H1 (cell line): ENCODE results near the gene SUSD1. TPM values are rescaled to one million over a fixed set of nuclear protein-coding genes. Genes with fewer than 3 reads are reported as not detected.

Experiments used
- CTCF ChIA-PET: fragments of 300-600 bp; sonication (Branson Sonifier 250); formaldehyde crosslinking; loops from one replicate; lab custom pipeline; 2021; ENCODE audit not compliant: partially characterized antibody; lab: Charles Lee
- POLR2A ChIA-PET: fragments of 300-600 bp; sonication (Branson Sonifier 250); formaldehyde crosslinking; loops from one replicate; lab custom pipeline; 2021; ENCODE audit warnings: inconsistent platforms; ENCODE audit not compliant: partially characterized antibody; lab: Charles Lee
- DNase-seq, 2 experiments: peaks; one replicate each; pipeline versions ENCODE4 v3.0.0 to v3.0.0-alpha.2; 2010 to 2022; ENCODE audit warnings: low spot score in 2 of 2, low read depth in 1 of 2, mixed read lengths in 1 of 2
- FAIRE-seq: peaks from 2 replicates; lab custom pipeline; 2011; peaks lifted over from hg19 to GRCh38; lab: Jason Lieb, UNC
- H2AFZ ChIP-seq: 2 replicates; pipeline ENCODE4 v1.8.1; 2012; ENCODE audit warnings: low read length, inconsistent platforms
- H2AK5ac ChIP-seq: 2 replicates; pipeline ENCODE4 v1.6.1; 2013; ENCODE audit warnings: low read depth, low read length
- H2BK120ac ChIP-seq: replicated peaks from 2 replicates; pipeline ENCODE3; 2013; ENCODE audit warnings: low read depth, low read length, inconsistent platforms
- H2BK12ac ChIP-seq: 2 replicates; pipeline ENCODE4 v1.6.1; 2013; ENCODE audit warnings: low read depth, low read length
- H2BK15ac ChIP-seq: 2 replicates; pipeline ENCODE4 v1.6.1; 2013; ENCODE audit warnings: low read length
- H2BK20ac ChIP-seq: 2 replicates; pipeline ENCODE4 v1.6.1; 2013; ENCODE audit warnings: low read length
- H2BK5ac ChIP-seq: 2 replicates; pipeline ENCODE4 v1.6.1; 2013; ENCODE audit warnings: low read depth, low read length
- H3K14ac ChIP-seq: 2 replicates; pipeline ENCODE4 v1.6.1; 2013; ENCODE audit warnings: inconsistent platforms; ENCODE audit not compliant: insufficient read length
- H3K18ac ChIP-seq: 2 replicates; pipeline ENCODE4 v1.6.1; 2013; ENCODE audit warnings: low read length; ENCODE audit errors: extremely low read depth
- H3K23ac ChIP-seq: 2 replicates; pipeline ENCODE4 v1.6.1; 2013; ENCODE audit warnings: inconsistent platforms; ENCODE audit not compliant: insufficient read length
- H3K23me2 ChIP-seq: 2 replicates; pipeline ENCODE4 v1.6.1; 2013; ENCODE audit warnings: low read depth, low read length
- H3K27ac ChIP-seq: 2 replicates; pipeline ENCODE4 v1.6.1; 2011; ENCODE audit warnings: low read depth, low read length, inconsistent platforms
- H3K27me3 ChIP-seq, 4 experiments: replicated peaks in 1 of 4; 1 replicate in 1 of 4; 2 replicates in 3 of 4; pipeline versions ENCODE4 v1.6.1 to v1.8.1; 2011 to 2013; ENCODE audit warnings: low read length in 3 of 4, mild to moderate bottlenecking in 3 of 4, inconsistent platforms in 2 of 4, mixed read lengths in 2 of 4, moderate library complexity in 1 of 4; ENCODE audit not compliant: control insufficient read depth in 3 of 4, insufficient read depth in 3 of 4; ENCODE audit errors: extremely low read depth in 1 of 4
- H3K36me3 ChIP-seq, 4 experiments: 2 replicates each; pipeline versions ENCODE4 v1.6.1 to v1.8.1; 2011 to 2013; ENCODE audit warnings: mild to moderate bottlenecking in 4 of 4, low read length in 3 of 4, moderate library complexity in 2 of 4, control low read depth in 1 of 4, inconsistent platforms in 1 of 4; ENCODE audit not compliant: insufficient read depth in 4 of 4, control insufficient read depth in 2 of 4
- H3K4ac ChIP-seq: replicated peaks from 2 replicates; pipeline ENCODE3; 2013; ENCODE audit warnings: low read length, low read depth, mixed read lengths, inconsistent platforms; ENCODE audit not compliant: insufficient read length
- H3K4me1 ChIP-seq, 4 experiments: replicated peaks in 1 of 4; 1 replicate in 1 of 4; 2 replicates in 3 of 4; pipeline versions ENCODE4 v1.6.1 to v1.8.1; 2011 to 2013; ENCODE audit warnings: low read length in 3 of 4, inconsistent platforms in 2 of 4, mixed read lengths in 1 of 4; ENCODE audit not compliant: insufficient read depth in 4 of 4, control insufficient read depth in 3 of 4
- H3K4me2 ChIP-seq, 2 experiments: 2 replicates each; pipeline versions ENCODE4 v1.6.1 to v1.8.1; 2011 to 2013; ENCODE audit warnings: low read depth in 2 of 2, low read length in 2 of 2, control low read depth in 1 of 2, inconsistent platforms in 1 of 2, mild to moderate bottlenecking in 1 of 2; ENCODE audit not compliant: insufficient read depth in 1 of 2
- H3K4me3 ChIP-seq, 4 experiments: fragments of 200-600, 300-600 bp in 1 of 4; sonication (generic), shearing (Covaris generic), sonication (Bioruptor Twin) in 1 of 4; 2 replicates each; pipeline versions ENCODE4 v1.5.1 to v1.8.1; 2011 to 2016; ENCODE audit warnings: low read length in 4 of 4, low read depth in 3 of 4, control low read depth in 2 of 4, inconsistent platforms in 2 of 4, mild to moderate bottlenecking in 2 of 4, mixed read lengths in 1 of 4, moderate library complexity in 1 of 4; ENCODE audit not compliant: insufficient read depth in 2 of 4; ENCODE audit errors: extremely low read depth in 1 of 4
- H3K56ac ChIP-seq: replicated peaks from 2 replicates; pipeline ENCODE3; 2013; ENCODE audit warnings: low read depth, mild to moderate bottlenecking, mixed read lengths, low read length, inconsistent platforms; ENCODE audit not compliant: insufficient read length
- H3K79me1 ChIP-seq: 2 replicates; pipeline ENCODE4 v1.6.1; 2013; ENCODE audit warnings: low read depth, low read length, control low read depth
- H3K79me2 ChIP-seq, 2 experiments: 2 replicates each; pipeline versions ENCODE4 v1.6.1 to v1.8.1; 2012 to 2013; ENCODE audit warnings: low read length in 2 of 2, mild to moderate bottlenecking in 2 of 2, inconsistent platforms in 1 of 2; ENCODE audit not compliant: insufficient read depth in 2 of 2, control insufficient read depth in 1 of 2
- H3K9ac ChIP-seq, 4 experiments: replicated peaks in 1 of 4; 1 replicate in 1 of 4; 2 replicates in 3 of 4; pipeline versions ENCODE4 v1.6.1 to v1.8.1; 2011 to 2013; ENCODE audit warnings: low read depth in 3 of 4, low read length in 3 of 4, control low read depth in 2 of 4, mild to moderate bottlenecking in 2 of 4, moderate library complexity in 2 of 4, inconsistent platforms in 1 of 4; ENCODE audit errors: extremely low read depth in 1 of 4
- H3K9me3 ChIP-seq, 2 experiments: 2 replicates each; pipeline versions ENCODE4 v1.6.1 to v1.8.1; 2012 to 2013; ENCODE audit warnings: mild to moderate bottlenecking in 2 of 2, moderate library complexity in 2 of 2, control low read depth in 1 of 2, inconsistent platforms in 1 of 2, low read depth in 1 of 2, low read length in 1 of 2, mixed read lengths in 1 of 2; ENCODE audit not compliant: insufficient read depth in 2 of 2
- H4K20me1 ChIP-seq, 2 experiments: replicated peaks in 1 of 2; 2 replicates each; pipeline versions ENCODE3 to v1.8.1; 2011 to 2013; ENCODE audit warnings: inconsistent platforms in 2 of 2, low read length in 2 of 2, mild to moderate bottlenecking in 1 of 2; ENCODE audit not compliant: insufficient read depth in 2 of 2, control insufficient read depth in 1 of 2
- H4K5ac ChIP-seq: 2 replicates; pipeline ENCODE4 v1.6.1; 2013; ENCODE audit warnings: low read length, low read depth, mixed read lengths, inconsistent platforms; ENCODE audit not compliant: insufficient read length
- H4K8ac ChIP-seq: 2 replicates; pipeline ENCODE4 v1.8.0; 2013; ENCODE audit warnings: mild to moderate bottlenecking, moderate library complexity, low read length, inconsistent platforms; ENCODE audit not compliant: insufficient read depth; ENCODE audit errors: extremely low read depth
- H4K91ac ChIP-seq: replicated peaks from 2 replicates; pipeline ENCODE3; 2013; ENCODE audit warnings: low read length, mixed read lengths, inconsistent platforms; ENCODE audit not compliant: insufficient read length
- CBX8 ChIP-seq: fragments of 300-800, 300-1000 bp; sonication (generic); IDR thresholded peaks from 2 replicates; pipeline ENCODE4 v1.7.1; 2016; ENCODE audit warnings: low read depth, low read length, borderline replicate concordance
- EZH2 ChIP-seq: fragments of 200-600 bp; sonication (generic); IDR thresholded peaks from 2 replicates; pipeline ENCODE4 v1.7.1; 2012; ENCODE audit warnings: low read depth, mild to moderate bottlenecking, moderate library complexity, low read length, inconsistent platforms; ENCODE audit not compliant: severe bottlenecking
- HDAC2 ChIP-seq, 2 experiments: fragments of 300-600 bp in 1 of 2; sonication (generic) in 1 of 2; IDR thresholded peaks; 2 replicates each; pipeline ENCODE4 v1.6.1; 2011 to 2012; ENCODE audit warnings: low read depth in 2 of 2, low read length in 2 of 2, mild to moderate bottlenecking in 2 of 2, moderate library complexity in 2 of 2, borderline replicate concordance in 1 of 2, inconsistent platforms in 1 of 2
- SIX5 ChIP-seq: IDR thresholded peaks from 2 replicates; pipeline ENCODE4 v1.6.1; 2011; ENCODE audit warnings: mild to moderate bottlenecking, low read depth, low read length
- SP1 ChIP-seq: IDR thresholded peaks from 2 replicates; pipeline ENCODE4 v1.6.1; 2011; ENCODE audit warnings: low read depth, low read length
- TAF1 ChIP-seq: IDR thresholded peaks from 2 replicates; pipeline ENCODE4 v1.6.1; 2011; ENCODE audit warnings: mild to moderate bottlenecking, low read depth, low read length
- TAF7 ChIP-seq: optimal IDR thresholded peaks from 2 replicates; pipeline ENCODE3; 2011; ENCODE audit warnings: low read depth, mild to moderate bottlenecking, inconsistent platforms, low read length, moderate library complexity, borderline replicate concordance
- WGBS, 2 experiments: shearing (Covaris generic) in 1 of 2; methylation state at CpG; one replicate each; pipeline versions ENCODE4 v1.1.6 to v1.1.7; 2013 to 2015; ENCODE audit warnings: low lambda C conversion rate in 2 of 2, mixed read lengths in 2 of 2, inconsistent platforms in 1 of 2, low coverage in 1 of 2, missing lambda C conversion rate in 1 of 2; ENCODE audit not compliant: insufficient replicate concordance in 2 of 2, insufficient coverage in 1 of 2, insufficient read length in 1 of 2; ENCODE audit errors: extremely low coverage in 1 of 2, missing lambda C conversion rate in 1 of 2; 5-methylcytosine and 5-hydroxymethylcytosine counted together
- polyA plus RNA-seq, 7 experiments: library from polyadenylated mRNA; depleted of rRNA in 3 of 7; stranded (reverse) in 5 of 7; unstranded in 2 of 7; fragments of >200 nt in 5 of 7; fragments of 200-250 nt in 2 of 7; gene quantifications; 1 replicate in 5 of 7; 2 replicates in 1 of 7; 4 replicates in 1 of 7; pipeline versions ENCODE4 v1.2.1 to v1.2.3, GENCODE V29; 2011 to 2013; ENCODE audit warnings: missing spikeins in 2 of 7, mixed read lengths in 2 of 7
- total RNA-seq: library from RNA; stranded (reverse); fragmentation: NEBNext Ultra II Directional; extraction: Animal tissue kit (Norgen Biotek cat#: 25700); gene quantifications from 2 replicates; pipeline ENCODE4 v1.2.1, GENCODE V29; 2021
- TF ChIP-seq, protein P1 (sequence below): IDR thresholded peaks from 2 replicates; pipeline ENCODE4 v1.6.1; 2011; ENCODE audit warnings: low read length, improper control_type of control experiment

Gene SUSD1
- total and polyA plus RNA-seq, 2 of the 8 experiments (the other 6 are each of a cell fraction or from before 2014, with no cell fraction given): 2.8 to 7.2 TPM

DNA sequence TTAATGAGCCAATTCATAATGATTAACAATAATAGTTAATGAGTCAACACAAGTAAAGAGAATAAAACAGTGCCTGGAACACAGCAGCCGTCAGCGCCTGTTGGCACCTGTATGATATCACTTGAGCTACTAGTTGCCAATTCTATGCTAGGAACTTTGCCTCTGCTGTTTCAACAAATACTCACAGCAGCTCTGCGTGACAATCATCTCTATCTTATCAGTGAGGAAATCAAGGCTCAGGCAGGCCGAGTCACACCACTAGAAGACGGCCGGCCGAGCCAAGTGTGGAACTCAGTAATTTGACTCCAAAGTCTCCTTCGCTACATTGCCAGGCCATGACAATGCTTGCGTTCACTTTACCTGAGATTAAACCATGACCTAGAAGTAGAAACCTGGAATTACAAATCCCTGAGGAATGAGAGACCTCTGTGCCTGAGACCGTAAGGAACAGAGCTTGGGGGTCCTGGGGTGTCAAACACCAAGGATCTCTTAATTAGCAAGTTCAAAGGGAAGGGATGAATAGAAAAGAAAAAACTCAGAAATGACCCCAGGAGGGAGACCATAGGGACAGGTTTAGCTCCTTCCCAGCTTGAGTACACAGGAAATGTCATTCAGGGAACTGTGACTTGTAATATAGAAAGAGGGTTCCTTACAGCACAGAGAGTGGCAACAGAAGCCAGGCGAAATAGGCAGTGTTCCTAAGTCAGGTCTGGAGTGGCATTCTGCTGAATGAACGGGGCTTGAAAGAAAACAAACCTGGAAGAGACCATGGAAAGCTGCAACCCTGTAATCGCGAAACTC, 109.1 kb downstream of the SUSD1 start:
- H3K4me2 ChIP-seq: no peak overlapping the region
- CTCF ChIA-PET: interaction anchor here (0.6 to 2.6 kb wide), 8 partner anchors 9 to 212 kb away, joined by 3 to 10 read pairs (median 4); no protein-coding TSS in a partner anchor
- FAIRE-seq (no peak), DNase-seq (no peak)
- H3K27ac ChIP-seq: no peak overlapping the region
- H3K4me3 ChIP-seq: no peak overlapping the region
- no peaks in the 10 kb centered on the region for H3K23me2 ChIP-seq
- H3K79me1 ChIP-seq: no peaks in the 10 kb centered on the region
- no peak overlapping the region for H2BK120ac ChIP-seq
- H3K9ac ChIP-seq: no peak overlapping the region
- no peaks in the 10 kb centered on the region for H4K20me1 ChIP-seq
- no peak overlapping the region for H3K18ac ChIP-seq
- peaks cover 2 to 9% (median 2%) of the 10 kb centered on the region in 4 experiments; a peak in 5 of 7 replicates for H3K4me1 ChIP-seq
- H4K8ac ChIP-seq: no peak overlapping the region; the same call in 1 of the 2 replicates
- H3K27me3 ChIP-seq: no peaks in the 10 kb centered on the region
- no peak overlapping the region for H3K23ac ChIP-seq
- no peaks in the 10 kb centered on the region for H3K79me2 ChIP-seq
- no peak overlapping the region for H2BK12ac ChIP-seq
- H3K56ac ChIP-seq: no peak overlapping the region
- H2AK5ac ChIP-seq: no peak overlapping the region
- no peaks in the 10 kb centered on the region for H3K36me3 ChIP-seq
- no peak overlapping the region for H4K91ac ChIP-seq
- H3K14ac ChIP-seq: no peak overlapping the region
- H2BK15ac ChIP-seq: no peak overlapping the region
- POLR2A ChIA-PET: no interaction called here
- H3K9me3 ChIP-seq: peaks cover 4 to 7% of the 10 kb centered on the region in 2 experiments; a peak in 2 of 4 replicates
- H2AFZ ChIP-seq: no peak overlapping the region
- 76% methylated on average over 14 of the region's 14 CpGs; no CpG with 5 or more reads in 1 of the 2 experiments for WGBS, 2 experiments
- H3K4ac ChIP-seq: no peak overlapping the region
- H2BK20ac ChIP-seq: no peak overlapping the region
- no peak overlapping the region for H2BK5ac ChIP-seq
- no peak overlapping the region for H4K5ac ChIP-seq
- TF ChIP-seq TAF1: no peak
- no peak for TF ChIP-seq SIX5
- TF ChIP-seq EZH2: no peak
- TF ChIP-seq, protein P1, sequence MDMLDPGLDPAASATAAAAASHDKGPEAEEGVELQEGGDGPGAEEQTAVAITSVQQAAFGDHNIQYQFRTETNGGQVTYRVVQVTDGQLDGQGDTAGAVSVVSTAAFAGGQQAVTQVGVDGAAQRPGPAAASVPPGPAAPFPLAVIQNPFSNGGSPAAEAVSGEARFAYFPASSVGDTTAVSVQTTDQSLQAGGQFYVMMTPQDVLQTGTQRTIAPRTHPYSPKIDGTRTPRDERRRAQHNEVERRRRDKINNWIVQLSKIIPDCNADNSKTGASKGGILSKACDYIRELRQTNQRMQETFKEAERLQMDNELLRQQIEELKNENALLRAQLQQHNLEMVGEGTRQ: no peak
- no peak for TF ChIP-seq HDAC2 (IDR thresholded peaks at IDR 0.05; ENCODE audit: borderline replicate concordance in 1 of 2, low read depth in 2 of 2, low read length in 2 of 2)
- no peak for TF ChIP-seq SP1
- TF ChIP-seq CBX8: no peak
- TF ChIP-seq TAF7: no peak
